ENCODE results near the gene LAMB4.

Gene LAMB4

DNA sequence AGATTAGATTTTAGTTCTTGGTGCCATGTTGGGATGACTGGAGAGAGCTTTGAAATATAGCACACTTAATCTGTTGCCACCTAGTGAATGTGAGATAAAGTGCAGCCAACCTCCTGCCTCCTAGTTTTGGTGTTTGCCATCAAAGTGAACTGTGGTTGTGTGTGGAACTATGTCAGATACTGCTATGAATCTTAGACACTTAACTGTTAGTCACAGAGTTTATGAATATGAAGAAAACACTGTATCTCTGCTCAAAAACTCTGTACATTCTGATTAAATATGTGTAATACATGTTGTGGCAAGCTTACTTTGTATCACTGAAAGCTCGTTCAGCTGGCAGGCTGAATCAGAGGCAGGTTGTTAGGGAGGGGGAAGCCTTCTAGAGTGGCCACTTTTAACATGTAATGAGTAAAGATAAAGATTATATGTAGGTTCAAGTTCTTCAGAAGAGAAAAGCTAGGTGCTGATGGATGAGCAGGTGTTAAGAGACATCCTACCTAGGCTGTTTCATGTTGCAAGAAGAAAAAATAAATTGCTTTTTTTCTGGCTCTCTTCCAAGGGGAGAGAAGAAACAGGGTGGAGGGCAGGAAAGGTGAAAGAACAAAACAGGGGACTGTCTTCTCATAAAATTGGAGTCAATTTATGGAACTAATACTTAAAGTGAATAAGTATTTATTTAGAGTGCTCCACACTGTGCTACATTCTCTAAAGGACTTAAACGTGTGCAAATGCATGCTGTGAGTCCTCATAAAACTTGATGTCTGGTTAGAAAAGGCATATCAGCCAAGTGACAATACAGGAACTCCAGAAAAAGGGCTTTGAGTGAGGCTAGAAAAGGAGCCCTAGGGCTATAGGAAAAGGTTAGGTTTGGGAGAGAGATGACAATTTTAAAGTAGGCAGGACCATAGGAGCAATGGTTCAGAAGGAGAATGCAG, 113.1 kb downstream of the LAMB4 start:
- Histone ChIP-seq H3K79me2 (ENCODE audit: control insufficient read depth, insufficient read depth, low read length, unreplicated experiment) (no peaks in the 10 kb centered on the region), H3K27me3 (ENCODE audit: insufficient read depth, low read length) (no peaks in the 10 kb centered on the region), H3K4me1 (ENCODE audit: control insufficient read depth, insufficient read depth, low read length, unreplicated experiment) (peaks cover 44% of the 10 kb centered on the region), H3K27ac (ENCODE audit: low read depth, low read length) (peak overlapping the region; percentile 36), H2AFZ (ENCODE audit: low read length, unreplicated experiment) (no peak overlapping the region), H3K36me3 (ENCODE audit: insufficient read depth, low read length) (no peaks in the 10 kb centered on the region), H3K4me3 (ENCODE audit: low read depth, low read length) (no peak overlapping the region)

- Histone ChIP-seq H3K36me3 (ENCODE audit: insufficient read depth, low read length) (no peaks in the 10 kb centered on the region), H3K4me1 (ENCODE audit: control insufficient read depth, insufficient read depth, low read length, unreplicated experiment) (peaks cover 44% of the 10 kb centered on the region), H3K79me2 (ENCODE audit: control insufficient read depth, insufficient read depth, low read length, unreplicated experiment) (no peaks in the 10 kb centered on the region), H3K27ac (ENCODE audit: low read depth, low read length) (peak overlapping the region; percentile 74), H3K27me3 (ENCODE audit: insufficient read depth, low read length) (no peaks in the 10 kb centered on the region), H2AFZ (ENCODE audit: low read length, unreplicated experiment) (peak overlapping the region; percentile 10), H3K4me3 (ENCODE audit: low read depth, low read length) (no peak overlapping the region)
These were observed 114.4 kb downstream of the LAMB4 start for GRCh38 chr7:108015740-108016139.

- Histone ChIP-seq H3K27me3 (ENCODE audit: insufficient read depth, low read length) (no peaks in the 10 kb centered on the region), H3K4me3 (ENCODE audit: low read depth, low read length) (no peak overlapping the region), H3K27ac (ENCODE audit: low read depth, low read length) (peak overlapping the region; percentile 74), H2AFZ (ENCODE audit: low read length, unreplicated experiment) (peak overlapping the region; percentile 35), H3K79me2 (ENCODE audit: control insufficient read depth, insufficient read depth, low read length, unreplicated experiment) (no peaks in the 10 kb centered on the region), H3K36me3 (ENCODE audit: insufficient read depth, low read length) (no peaks in the 10 kb centered on the region), H3K4me1 (ENCODE audit: control insufficient read depth, insufficient read depth, low read length, unreplicated experiment) (peaks cover 44% of the 10 kb centered on the region)
These were observed 115.1 kb downstream of the LAMB4 start for GRCh38 chr7:108014747-108015682.

DNA sequence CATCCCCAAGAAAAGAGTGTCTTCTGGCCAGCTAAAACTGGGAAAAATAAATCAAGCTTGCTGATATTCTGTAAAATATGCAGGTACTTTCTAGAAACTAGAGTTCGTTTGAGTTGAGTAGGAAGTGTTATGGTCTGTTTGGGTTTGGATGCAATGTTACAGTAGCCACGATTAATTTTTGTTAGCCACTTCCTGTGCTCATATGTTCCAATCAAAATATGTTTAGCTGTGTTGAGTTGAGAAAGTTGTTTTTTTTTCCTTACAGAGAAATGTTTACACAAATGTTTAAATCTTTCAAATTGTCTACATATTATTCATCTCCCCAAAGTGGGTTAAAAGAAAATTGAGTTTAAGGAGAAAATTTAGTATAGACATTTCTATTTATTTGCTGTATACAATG, 115.9 kb downstream of the LAMB4 start:
- Histone ChIP-seq H3K27me3 (ENCODE audit: insufficient read depth, low read length) (no peaks in the 10 kb centered on the region), H3K27ac (ENCODE audit: low read depth, low read length) (peak overlapping the region; percentile 74), H3K4me1 (ENCODE audit: control insufficient read depth, insufficient read depth, low read length, unreplicated experiment) (peaks cover 44% of the 10 kb centered on the region), H2AFZ (ENCODE audit: low read length, unreplicated experiment) (peak overlapping the region; percentile 35), H3K4me3 (ENCODE audit: low read depth, low read length) (no peak overlapping the region), H3K79me2 (ENCODE audit: control insufficient read depth, insufficient read depth, low read length, unreplicated experiment) (no peaks in the 10 kb centered on the region), H3K36me3 (ENCODE audit: insufficient read depth, low read length) (no peaks in the 10 kb centered on the region)

DNA sequence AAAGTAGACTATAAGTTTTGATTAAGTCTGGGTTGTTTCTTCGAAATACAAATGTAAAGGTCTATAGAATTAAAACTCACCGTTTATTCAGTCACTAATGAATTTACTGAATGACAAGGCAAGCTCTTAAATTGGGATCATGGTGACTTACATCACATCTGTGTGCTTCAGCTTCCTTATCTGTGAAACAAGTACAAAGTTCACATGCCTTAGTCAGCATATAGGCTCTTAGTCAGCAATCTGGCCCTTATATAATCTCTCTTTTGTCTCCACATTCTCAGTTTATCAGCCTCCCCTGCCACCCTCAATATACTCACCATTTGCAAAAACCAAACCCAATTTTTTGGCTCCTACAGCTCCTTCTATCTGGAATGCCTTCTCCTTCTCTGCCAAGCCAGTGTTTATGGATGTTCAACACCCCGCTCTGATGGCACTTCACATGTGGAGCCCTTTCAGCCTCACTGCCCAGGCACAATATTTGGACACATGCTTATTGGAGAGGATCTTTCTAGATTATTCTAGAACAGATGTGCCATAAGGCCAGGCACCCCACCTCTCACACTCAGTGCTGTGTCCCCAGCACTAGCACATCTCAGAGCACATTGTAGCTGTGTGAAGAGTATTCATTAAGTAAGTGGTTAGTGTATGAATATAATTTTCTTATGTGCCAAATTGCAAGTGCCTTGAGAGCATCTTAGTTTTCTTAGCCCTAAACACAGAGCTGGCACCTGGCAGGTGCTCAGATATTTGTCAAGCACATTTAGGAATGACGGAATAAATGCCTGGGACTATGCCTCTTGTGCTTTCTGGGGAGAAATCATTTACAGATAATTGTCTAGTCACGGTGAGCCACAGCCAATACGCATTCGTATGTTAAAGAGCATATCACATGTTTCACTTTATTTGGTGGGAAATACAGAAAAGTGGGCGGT, 117.4 kb downstream of the LAMB4 start:
- Histone ChIP-seq H3K4me1 (ENCODE audit: control insufficient read depth, insufficient read depth, low read length, unreplicated experiment) (peaks cover 44% of the 10 kb centered on the region), H3K36me3 (ENCODE audit: insufficient read depth, low read length) (no peaks in the 10 kb centered on the region), H3K4me3 (ENCODE audit: low read depth, low read length) (no peak overlapping the region), H3K27me3 (ENCODE audit: insufficient read depth, low read length) (no peaks in the 10 kb centered on the region), H3K27ac (ENCODE audit: low read depth, low read length) (no peak overlapping the region), H2AFZ (ENCODE audit: low read length, unreplicated experiment) (no peak overlapping the region), H3K79me2 (ENCODE audit: control insufficient read depth, insufficient read depth, low read length, unreplicated experiment) (no peaks in the 10 kb centered on the region)

DNA sequence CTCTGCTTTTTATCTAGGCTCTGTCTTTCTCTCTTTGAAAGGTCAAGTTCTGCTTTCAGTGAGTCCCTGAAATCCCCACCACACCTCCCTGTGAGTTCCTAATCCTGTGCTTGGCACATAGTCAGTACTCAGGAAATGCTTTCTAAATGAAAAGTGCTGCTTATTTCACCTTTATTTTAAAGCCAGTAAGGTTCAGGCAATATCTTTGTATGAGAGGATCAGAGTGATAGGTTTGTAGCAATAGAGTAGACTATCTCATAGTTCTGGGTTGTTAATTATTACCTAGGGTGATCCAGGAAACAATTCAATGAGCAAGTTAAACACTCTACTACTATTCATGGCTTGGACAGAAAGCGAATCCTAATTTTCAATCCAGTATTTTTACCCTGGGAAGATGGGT, 119.8 kb downstream of the LAMB4 start:
- Histone ChIP-seq H3K36me3 (ENCODE audit: insufficient read depth, low read length) (no peaks in the 10 kb centered on the region), H3K27ac (ENCODE audit: low read depth, low read length) (no peak overlapping the region), H3K4me1 (ENCODE audit: control insufficient read depth, insufficient read depth, low read length, unreplicated experiment) (peaks cover 31% of the 10 kb centered on the region), H3K79me2 (ENCODE audit: control insufficient read depth, insufficient read depth, low read length, unreplicated experiment) (no peaks in the 10 kb centered on the region), H3K4me3 (ENCODE audit: low read depth, low read length) (no peak overlapping the region), H3K27me3 (ENCODE audit: insufficient read depth, low read length) (no peaks in the 10 kb centered on the region), H2AFZ (ENCODE audit: low read length, unreplicated experiment) (no peak overlapping the region)

- Histone ChIP-seq H3K4me1 (ENCODE audit: control insufficient read depth, insufficient read depth, low read length, unreplicated experiment) (peaks cover 26% of the 10 kb centered on the region), H2AFZ (ENCODE audit: low read length, unreplicated experiment) (no peak overlapping the region), H3K79me2 (ENCODE audit: control insufficient read depth, insufficient read depth, low read length, unreplicated experiment) (no peaks in the 10 kb centered on the region), H3K36me3 (ENCODE audit: insufficient read depth, low read length) (no peaks in the 10 kb centered on the region), H3K27ac (ENCODE audit: low read depth, low read length) (no peak overlapping the region), H3K27me3 (ENCODE audit: insufficient read depth, low read length) (no peaks in the 10 kb centered on the region), H3K4me3 (ENCODE audit: low read depth, low read length) (no peak overlapping the region)
These were observed 120.3 kb downstream of the LAMB4 start for GRCh38 chr7:108009873-108010272.

- H3K27me3 ChIP-seq (ENCODE audit: insufficient read depth, low read length), result no peaks in the 10 kb centered on the region
- no peak overlapping the region for H3K27ac ChIP-seq (ENCODE audit: low read depth, low read length)
- H3K79me2 ChIP-seq (ENCODE audit: control insufficient read depth, insufficient read depth, low read length, unreplicated experiment), result no peaks in the 10 kb centered on the region
- H3K4me1 ChIP-seq (ENCODE audit: control insufficient read depth, insufficient read depth, low read length, unreplicated experiment), result peaks cover 24% of the 10 kb centered on the region
- H2AFZ ChIP-seq (ENCODE audit: low read length, unreplicated experiment), result no peak overlapping the region
- H3K36me3 ChIP-seq (ENCODE audit: insufficient read depth, low read length), result no peaks in the 10 kb centered on the region
- H3K4me3 ChIP-seq (ENCODE audit: low read depth, low read length), result no peak overlapping the region
These were observed 121.3 kb downstream of the LAMB4 start for GRCh38 chr7:108008827-108009226.

GRCh38 chr7:108008240-108008639, 121.9 kb downstream of the LAMB4 start:
- Histone ChIP-seq H3K4me3 (ENCODE audit: low read depth, low read length) (no peak overlapping the region), H3K27ac (ENCODE audit: low read depth, low read length) (no peak overlapping the region), H3K27me3 (ENCODE audit: insufficient read depth, low read length) (no peaks in the 10 kb centered on the region), H3K79me2 (ENCODE audit: control insufficient read depth, insufficient read depth, low read length, unreplicated experiment) (no peaks in the 10 kb centered on the region), H2AFZ (ENCODE audit: low read length, unreplicated experiment) (no peak overlapping the region), H3K36me3 (ENCODE audit: insufficient read depth, low read length) (no peaks in the 10 kb centered on the region), H3K4me1 (ENCODE audit: control insufficient read depth, insufficient read depth, low read length, unreplicated experiment) (peaks cover 19% of the 10 kb centered on the region)

DNA sequence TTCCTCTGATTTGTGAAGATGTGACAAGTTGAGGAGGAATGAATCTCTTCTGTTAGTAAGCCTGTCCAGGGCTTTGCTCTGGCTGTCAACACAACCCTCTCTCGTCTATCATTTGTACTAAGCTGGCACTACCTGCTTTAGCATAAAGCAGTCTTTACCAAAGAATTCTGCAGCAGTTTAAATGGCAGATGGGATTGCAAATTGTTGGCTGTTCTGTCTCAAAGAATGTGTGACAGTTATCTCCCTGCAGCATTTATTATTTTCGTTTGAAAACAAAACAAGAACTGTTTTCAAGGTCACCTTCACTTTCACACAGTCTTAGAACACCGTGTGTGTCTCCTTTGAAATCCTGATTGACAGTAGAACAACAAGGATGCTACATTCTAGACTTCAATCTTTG, 122.4 kb downstream of the LAMB4 start:
- H3K79me2 ChIP-seq (ENCODE audit: control insufficient read depth, insufficient read depth, low read length, unreplicated experiment), result peaks cover 2% of the 10 kb centered on the region
- H3K27ac ChIP-seq (ENCODE audit: low read depth, low read length), result no peak overlapping the region
- H3K4me1 ChIP-seq (ENCODE audit: control insufficient read depth, insufficient read depth, low read length, unreplicated experiment), result peaks cover 14% of the 10 kb centered on the region
- no peak overlapping the region for H3K4me3 ChIP-seq (ENCODE audit: low read depth, low read length)
- H3K27me3 ChIP-seq (ENCODE audit: insufficient read depth, low read length), result no peaks in the 10 kb centered on the region
- no peaks in the 10 kb centered on the region for H3K36me3 ChIP-seq (ENCODE audit: insufficient read depth, low read length)
- H2AFZ ChIP-seq (ENCODE audit: low read length, unreplicated experiment), result no peak overlapping the region
